Body of pancreas (tissue), 4 donors: Measurements from ENCODE around the gene IFIT5.

Experiments used
- CTCF ChIP-seq, 7 experiments: fragments of 450-650 bp in 4 of 7; fragments of 200-600 bp in 3 of 7; sonication (generic) in 3 of 7; IDR thresholded peaks; one replicate each; pipeline ENCODE4 v1.5.1; 2016 to 2019; ENCODE audit warnings: antibody characterized with exemption in 7 of 7
- POLR2A ChIP-seq, 3 donors: fragments of 450-650 bp; IDR thresholded peaks; one replicate each; pipeline ENCODE4 v1.6.1; 2016; ENCODE audit warnings: antibody characterized with exemption in 3 of 3, mild to moderate bottlenecking in 2 of 3

GRCh38 chr10:89416465-89416864 is 2.1 kb downstream of the IFIT5 start:
- no peak for TF ChIP-seq POLR2A (IDR thresholded peaks at IDR 0.05)
- no peak for TF ChIP-seq CTCF (IDR thresholded peaks at IDR 0.05)
